Body of pancreas (tissue), 4 donors: ENCODE results near the gene LRRC32. TPM values are rescaled to one million over a fixed set of nuclear protein-coding genes. Genes with fewer than 3 reads are reported as not detected.

Experiments used
- ATAC-seq: fragments of 150-250 bp; one replicate; pipeline ENCODE4 v1.9.1; 2016
- DNase-seq, 4 donors: peaks; one replicate each; pipeline ENCODE4 v3.0.0-alpha.2; 2019
- H3K27ac ChIP-seq, 4 donors: fragments of 200-600 bp; sonication (generic); 1 replicate in 3 of 4; 2 replicates in 1 of 4; pipeline versions ENCODE4 v1.5.1 to v1.6.1; 2016 to 2019; ENCODE audit warnings: mild to moderate bottlenecking in 1 of 4, mixed read lengths in 1 of 4, moderate library complexity in 1 of 4
- H3K27me3 ChIP-seq, 2 donors: fragments of 200-600 bp; sonication (generic); one replicate each; pipeline ENCODE4 v1.6.0; 2016; ENCODE audit warnings: mild to moderate bottlenecking in 1 of 2
- H3K36me3 ChIP-seq, 2 donors: fragments of 200-600 bp; sonication (generic); replicated peaks in 1 of 2; 2 replicates each; pipeline ENCODE4 v1.5.1; 2016; ENCODE audit warnings: low read depth in 2 of 2; ENCODE audit not compliant: insufficient read depth in 1 of 2
- H3K4me1 ChIP-seq: fragments of 200-600 bp; sonication (generic); one replicate; pipeline ENCODE4 v1.6.0; 2016
- H3K4me3 ChIP-seq, 2 donors: fragments of 200-600 bp; sonication (generic); 1 replicate in 1 of 2; 2 replicates in 1 of 2; pipeline ENCODE4 v1.5.1; 2016 to 2019
- H3K9me3 ChIP-seq, 3 donors: fragments of 200-600 bp; sonication (generic); 1 replicate in 2 of 3; 2 replicates in 1 of 3; pipeline ENCODE4 v1.5.1; 2016
- CTCF ChIP-seq, 7 experiments: fragments of 450-650 bp in 4 of 7; fragments of 200-600 bp in 3 of 7; sonication (generic) in 3 of 7; IDR thresholded peaks; one replicate each; pipeline ENCODE4 v1.5.1; 2016 to 2019; ENCODE audit warnings: antibody characterized with exemption in 7 of 7
- POLR2A ChIP-seq, 3 donors: fragments of 450-650 bp; IDR thresholded peaks; one replicate each; pipeline ENCODE4 v1.6.1; 2016; ENCODE audit warnings: antibody characterized with exemption in 3 of 3, mild to moderate bottlenecking in 2 of 3
- WGBS, 2 donors: methylation state at CpG; one replicate each; pipeline ENCODE4 v1.1.5; 2017; 5-methylcytosine and 5-hydroxymethylcytosine counted together
- intact Hi-C: fragments of 100-400 bp; cut with DNase I; formaldehyde crosslinking; loops from one replicate; pipeline ENCODE4 v1.15.1; 2023
- total RNA-seq, 2 donors: library from RNA; depleted of rRNA; stranded (reverse); fragments of >200 nt; gene quantifications; one replicate each; pipeline ENCODE4 v1.1.0, GENCODE V29; 2016

The LRRC32 gene
- total RNA-seq, 2 donors from 2014 or later = 9.1 to 17.8 TPM

DNA sequence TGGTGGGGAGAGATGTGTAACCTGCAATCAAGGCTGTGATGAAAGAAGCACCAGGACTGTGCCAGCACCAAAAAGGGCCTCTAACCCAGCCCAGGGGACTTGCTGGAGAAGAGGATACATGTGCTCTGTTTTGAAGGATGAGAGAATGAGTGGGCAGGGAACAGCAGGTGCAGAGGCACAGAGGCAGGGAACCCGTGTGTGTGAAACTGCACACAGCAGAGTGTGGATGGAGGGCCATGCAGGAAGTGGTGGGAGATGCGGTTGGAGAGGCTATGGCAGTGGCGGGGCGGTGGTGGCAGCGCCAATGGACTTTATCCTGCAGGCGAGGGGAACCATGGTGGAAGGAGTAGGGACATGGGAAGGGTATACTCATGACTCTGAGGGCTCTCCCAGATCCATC is 25.2 kb upstream of the LRRC32 start:
- H3K4me1 ChIP-seq = no peaks in the 10 kb centered on the region
- ATAC-seq (no peak), DNase-seq (no peak)
- no peaks in the 10 kb centered on the region for H3K9me3 ChIP-seq
- no peaks in the 10 kb centered on the region for H3K36me3 ChIP-seq
- intact Hi-C loops = no loop called here
- 77 to 80% methylated on average over 6 of the region's 6 CpGs for WGBS, 2 donors
- TF ChIP-seq CTCF (IDR thresholded peaks at IDR 0.05) = no peak
- TF ChIP-seq POLR2A (IDR thresholded peaks at IDR 0.05) = no peak
- no peak overlapping the region for H3K4me3 ChIP-seq
- H3K27ac ChIP-seq = no peak overlapping the region
- H3K27me3 ChIP-seq = no peaks in the 10 kb centered on the region

DNA sequence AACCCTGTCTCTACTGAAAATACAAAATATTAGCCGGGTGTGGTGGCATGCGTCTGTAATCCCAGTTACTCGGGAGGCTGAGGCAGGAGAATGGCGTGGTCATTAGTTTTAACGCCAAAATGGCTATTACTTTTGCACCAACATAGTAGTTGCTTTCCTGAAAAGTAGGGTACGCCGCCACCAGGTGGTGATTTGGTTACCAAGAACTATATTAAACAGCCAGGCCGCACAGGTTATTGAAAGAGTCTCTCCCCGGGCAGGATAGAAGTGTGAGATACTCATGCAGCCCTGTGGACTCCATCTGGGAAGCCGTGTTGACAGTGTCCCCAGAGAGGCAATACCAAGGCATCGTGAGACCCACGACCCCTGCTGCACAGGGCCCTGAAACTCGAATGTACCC is 24.6 kb upstream of the LRRC32 start:
- ATAC-seq = no peak
- WGBS, 2 donors = 79 to 88% methylated on average over 12 to 13 of the region's 13 CpGs
- Histone ChIP-seq H3K4me3 (no peak overlapping the region), H3K27ac (no peak overlapping the region), H3K27me3 (no peaks in the 10 kb centered on the region), H3K36me3 (no peaks in the 10 kb centered on the region), H3K4me1 (no peaks in the 10 kb centered on the region), H3K9me3 (no peaks in the 10 kb centered on the region)
- DNase-seq = no peak
- TF ChIP-seq POLR2A (IDR thresholded peaks at IDR 0.05) (no peak), CTCF (IDR thresholded peaks at IDR 0.05) (no peak)
- intact Hi-C loops = no loop called here

GRCh38 chr11:76694664-76695063 is 24.1 kb upstream of the LRRC32 start:
- ATAC-seq (no peak), DNase-seq (no peak)
- Histone ChIP-seq H3K36me3 (no peaks in the 10 kb centered on the region), H3K4me3 (no peak overlapping the region), H3K4me1 (no peaks in the 10 kb centered on the region), H3K27me3 (no peaks in the 10 kb centered on the region), H3K9me3 (no peaks in the 10 kb centered on the region), H3K27ac (no peak overlapping the region)
- 80% methylated on average over 7 of the region's 7 CpGs for WGBS, 2 donors
- TF ChIP-seq POLR2A (IDR thresholded peaks at IDR 0.05) (no peak), CTCF (IDR thresholded peaks at IDR 0.05) (no peak)
- intact Hi-C loops = no loop called here

- no peaks in the 10 kb centered on the region for H3K9me3 ChIP-seq
These were observed 23.3 kb upstream of the LRRC32 start for GRCh38 chr11:76693806-76694205.

More at GRCh38 chr11:76693806-76694205, 23.3 kb upstream of the LRRC32 start:
- Histone ChIP-seq H3K36me3 (no peaks in the 10 kb centered on the region), H3K27me3 (no peaks in the 10 kb centered on the region), H3K4me1 (no peaks in the 10 kb centered on the region), H3K27ac (no peak overlapping the region), H3K4me3 (no peak overlapping the region)
- TF ChIP-seq POLR2A (IDR thresholded peaks at IDR 0.05) (no peak), CTCF (IDR thresholded peaks at IDR 0.05) (no peak)
- ATAC-seq (no peak), DNase-seq (no peak)
- intact Hi-C loops = no loop called here
